ENCODE data around the gene IQSEC2. TPM values are rescaled to one million over a fixed set of nuclear protein-coding genes. Genes with fewer than 3 reads are reported as not detected.

IQSEC2 gene
- total and polyA plus RNA-seq, 2 donors (not counting 1 experiment from before 2014, with no cell fraction given), result 0.58 to 0.94 TPM

DNA sequence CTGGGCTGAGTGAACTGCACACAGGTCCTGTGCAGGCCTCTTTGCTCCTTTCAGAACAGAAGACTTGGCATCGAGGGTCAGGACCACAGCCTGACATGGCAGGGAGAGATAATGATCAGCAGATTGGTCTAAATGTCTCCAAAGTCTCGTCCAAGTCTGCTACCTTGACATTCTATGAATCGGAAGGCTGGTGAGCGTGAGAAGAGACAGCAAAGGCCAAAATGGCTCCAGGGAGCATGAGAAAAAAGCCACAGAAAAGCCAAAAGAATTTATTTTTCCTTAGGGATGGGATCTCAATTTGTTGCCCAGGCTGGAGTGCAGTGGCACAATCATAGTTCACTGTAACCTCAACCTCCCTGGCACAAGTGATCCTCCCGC lies 32.3 kb upstream of the IQSEC2 start:
- Histone ChIP-seq H3K27ac (ENCODE audit: low read length in 2 of 2) (no peak overlapping the region), H3K9me3 (ENCODE audit: control extremely low read depth in 1 of 3, control insufficient read depth in 2 of 3, insufficient read depth in 1 of 3, low read length in 2 of 3) (no peaks in the 10 kb centered on the region), H3K4me3 (ENCODE audit: control extremely low read depth in 1 of 5, extremely low read depth in 1 of 5, insufficient read depth in 1 of 5, low read depth in 2 of 5, low read length in 4 of 5) (no peak overlapping the region), H3K36me3 (replicated peaks in 1 of 2; ENCODE audit: control extremely low read depth in 1 of 2, control insufficient read depth in 1 of 2, extremely low read depth in 1 of 2, insufficient read depth in 2 of 2, low read length in 1 of 2) (no peaks in the 10 kb centered on the region), H3K79me2 (ENCODE audit: control insufficient read depth, insufficient read depth, low read length) (no peaks in the 10 kb centered on the region), H3K27me3 (replicated peaks in 1 of 4; ENCODE audit: control extremely low read depth in 1 of 4, control insufficient read depth in 3 of 4, insufficient read depth in 4 of 4, low read length in 3 of 4) (peaks cover 0 to 12% (median 7%) of the 10 kb centered on the region in 4 experiments), H3K4me1 (ENCODE audit: control insufficient read depth in 2 of 2, insufficient read depth in 2 of 2, low read length in 2 of 2) (peaks cover 12 to 17% of the 10 kb centered on the region in 2 donors), H3K4me2 (replicated peaks; ENCODE audit: low read depth, low read length, poor library complexity, severe bottlenecking) (peak overlapping the region; percentile 51), H3K9ac (ENCODE audit: low read length) (no peak overlapping the region), H2AFZ (ENCODE audit: insufficient read depth, low read depth, low read length, poor library complexity, severe bottlenecking) (no peak overlapping the region), H4K20me1 (ENCODE audit: control insufficient read depth, insufficient read depth, low read length, poor library complexity, severe bottlenecking) (no peaks in the 10 kb centered on the region)
- peak overlapping the region; percentile 44 for H3K27ac Mint-ChIP-seq
- no peak for TF ChIP-seq EZH2 (IDR thresholded peaks at IDR 0.05; ENCODE audit: borderline replicate concordance, insufficient read depth, low read depth, low read length, poor library complexity, severe bottlenecking)
- TF ChIP-seq, protein P1, sequence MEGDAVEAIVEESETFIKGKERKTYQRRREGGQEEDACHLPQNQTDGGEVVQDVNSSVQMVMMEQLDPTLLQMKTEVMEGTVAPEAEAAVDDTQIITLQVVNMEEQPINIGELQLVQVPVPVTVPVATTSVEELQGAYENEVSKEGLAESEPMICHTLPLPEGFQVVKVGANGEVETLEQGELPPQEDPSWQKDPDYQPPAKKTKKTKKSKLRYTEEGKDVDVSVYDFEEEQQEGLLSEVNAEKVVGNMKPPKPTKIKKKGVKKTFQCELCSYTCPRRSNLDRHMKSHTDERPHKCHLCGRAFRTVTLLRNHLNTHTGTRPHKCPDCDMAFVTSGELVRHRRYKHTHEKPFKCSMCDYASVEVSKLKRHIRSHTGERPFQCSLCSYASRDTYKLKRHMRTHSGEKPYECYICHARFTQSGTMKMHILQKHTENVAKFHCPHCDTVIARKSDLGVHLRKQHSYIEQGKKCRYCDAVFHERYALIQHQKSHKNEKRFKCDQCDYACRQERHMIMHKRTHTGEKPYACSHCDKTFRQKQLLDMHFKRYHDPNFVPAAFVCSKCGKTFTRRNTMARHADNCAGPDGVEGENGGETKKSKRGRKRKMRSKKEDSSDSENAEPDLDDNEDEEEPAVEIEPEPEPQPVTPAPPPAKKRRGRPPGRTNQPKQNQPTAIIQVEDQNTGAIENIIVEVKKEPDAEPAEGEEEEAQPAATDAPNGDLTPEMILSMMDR (IDR thresholded peaks at IDR 0.05), result no peak
- ATAC-seq (ENCODE audit: low read depth), result no peak
- H3K4me3 Mint-ChIP-seq, result no peak overlapping the region
- peaks cover 11% of the 10 kb centered on the region for H3K4me1 Mint-ChIP-seq
- ChIA-PET POLR2A (no interaction called here), CTCF (interaction anchor here (0.6 to 3.0 kb wide), 13 partner anchors 13 to 169 kb away, joined by 3 to 35 read pairs (median 7); no protein-coding TSS in a partner anchor)
- intact Hi-C loops (cut with micrococcal nuclease), result loop anchor here (1.0 to 10.0 kb wide), 3 partner anchors 123 to 239 kb away; no protein-coding TSS in a partner anchor
- H3K9me3 Mint-ChIP-seq (ENCODE audit: insufficient read depth), result no peaks in the 10 kb centered on the region
- peaks cover 7% of the 10 kb centered on the region for H3K27me3 Mint-ChIP-seq
- DNase-seq, result no peak
- WGBS (ENCODE audit: insufficient coverage), result 0% methylated on average over 1 of the region's 5 CpGs

DNA sequence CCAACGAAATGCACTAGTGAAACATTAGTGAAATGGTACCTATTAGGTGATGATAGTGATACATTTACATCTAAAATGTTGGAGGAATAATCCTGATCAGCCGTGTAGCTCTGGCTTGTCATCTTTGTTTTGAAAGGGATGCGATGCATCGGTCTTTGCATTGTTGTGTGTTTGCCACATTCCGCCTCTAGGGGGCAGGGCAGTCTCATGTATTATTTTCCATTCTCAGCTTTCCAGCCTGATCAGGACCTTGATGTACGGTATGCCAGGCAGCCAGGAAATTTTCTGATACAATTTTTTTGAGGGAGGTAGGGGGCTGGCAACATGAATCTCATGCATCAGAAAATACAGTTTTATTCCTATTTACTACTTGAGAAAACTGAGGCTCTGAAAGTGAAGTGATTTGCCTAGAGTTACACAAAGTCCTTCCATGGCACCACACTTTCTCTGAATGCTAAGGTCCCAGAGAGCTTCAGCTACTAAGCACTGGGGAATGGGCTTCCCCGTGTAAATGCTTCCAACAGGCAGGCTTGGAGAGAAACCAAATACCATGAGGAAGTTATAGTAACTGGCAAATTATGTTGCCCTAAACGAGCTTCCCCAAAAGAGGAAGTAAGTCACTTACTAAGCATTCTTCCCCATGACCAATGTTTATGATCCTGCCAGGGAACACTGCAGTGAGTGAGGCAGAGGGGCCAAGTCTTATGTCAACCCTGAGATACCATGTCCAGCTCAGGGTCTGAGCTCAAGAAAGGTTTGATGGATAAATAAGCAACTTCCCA lies 31.8 kb upstream of the IQSEC2 start:
- Histone ChIP-seq H3K4me3 (ENCODE audit: control extremely low read depth in 1 of 5, extremely low read depth in 1 of 5, insufficient read depth in 1 of 5, low read depth in 2 of 5, low read length in 4 of 5) (no peak overlapping the region), H3K79me2 (ENCODE audit: control insufficient read depth, insufficient read depth, low read length) (no peaks in the 10 kb centered on the region), H3K36me3 (replicated peaks in 1 of 2; ENCODE audit: control extremely low read depth in 1 of 2, control insufficient read depth in 1 of 2, extremely low read depth in 1 of 2, insufficient read depth in 2 of 2, low read length in 1 of 2) (no peaks in the 10 kb centered on the region), H3K27ac (ENCODE audit: low read length in 2 of 2) (no peak overlapping the region), H3K4me1 (ENCODE audit: control insufficient read depth in 2 of 2, insufficient read depth in 2 of 2, low read length in 2 of 2) (peaks cover 12 to 15% of the 10 kb centered on the region in 2 donors), H3K9ac (ENCODE audit: low read length) (no peak overlapping the region), H3K27me3 (replicated peaks in 1 of 4; ENCODE audit: control extremely low read depth in 1 of 4, control insufficient read depth in 3 of 4, insufficient read depth in 4 of 4, low read length in 3 of 4) (peaks cover 0 to 7% (median 4%) of the 10 kb centered on the region in 4 experiments), H3K4me2 (replicated peaks; ENCODE audit: low read depth, low read length, poor library complexity, severe bottlenecking) (peak overlapping the region; percentile 51), H2AFZ (ENCODE audit: insufficient read depth, low read depth, low read length, poor library complexity, severe bottlenecking) (no peak overlapping the region), H3K9me3 (ENCODE audit: control extremely low read depth in 1 of 3, control insufficient read depth in 2 of 3, insufficient read depth in 1 of 3, low read length in 2 of 3) (no peaks in the 10 kb centered on the region), H4K20me1 (ENCODE audit: control insufficient read depth, insufficient read depth, low read length, poor library complexity, severe bottlenecking) (no peaks in the 10 kb centered on the region)
- POLR2A ChIA-PET, result interaction anchor here (0.6 kb wide), 1 partner anchor 8 kb away, joined by 3 read pairs; no protein-coding TSS in a partner anchor
- H3K27ac Mint-ChIP-seq, result peak overlapping the region; percentile 44
- CTCF ChIA-PET, result interaction anchor here (0.6 to 3.0 kb wide), 22 partner anchors 10 to 169 kb away, joined by 3 to 35 read pairs (median 4); no protein-coding TSS in a partner anchor
- no peaks in the 10 kb centered on the region for H3K9me3 Mint-ChIP-seq (ENCODE audit: insufficient read depth)
- WGBS (ENCODE audit: insufficient coverage), result no CpG with 5 or more reads among the region's 8 CpGs
- intact Hi-C loops (cut with micrococcal nuclease), result loop anchor here (1.0 to 10.0 kb wide), 3 partner anchors 124 to 238 kb away; no protein-coding TSS in a partner anchor
- H3K4me3 Mint-ChIP-seq, result peak overlapping the region; percentile 35
- H3K4me1 Mint-ChIP-seq, result peaks cover 11% of the 10 kb centered on the region
- DNase-seq (peak; percentile 60), ATAC-seq (ENCODE audit: low read depth) (peak; percentile 56)
- TF ChIP-seq EZH2 (IDR thresholded peaks at IDR 0.05; ENCODE audit: borderline replicate concordance, insufficient read depth, low read depth, low read length, poor library complexity, severe bottlenecking), result no peak
- TF ChIP-seq, protein P1 (IDR thresholded peaks at IDR 0.05), result peak; percentile 73
- peaks cover 3% of the 10 kb centered on the region for H3K27me3 Mint-ChIP-seq
